Bone marrow (tissue), 2 donors: ENCODE measurements around the gene QARS1.

ENCODE experiments used
- DNase-seq, 2 donors: peaks; one replicate each; lab custom pipeline; 2025; lab: John Stamatoyannopoulos, UW

QARS1 gene

GRCh38 chr3:49104427-49105291, at the start of gene QARS1:
Gene QARS1, minus strand, starts transcription at chr3:49104757. Its CDS starts 24 bp downstream, at chr3:49104733.
- DNase-seq, result peak; percentile 61 to 85

- no peak for DNase-seq
Measured at GRCh38 chr3:49153349-49153912, 48.9 kb upstream of the QARS1 start.

- DNase-seq, result no peak
Measured at GRCh38 chr3:49151610-49152009, 47.1 kb upstream of the QARS1 start.

GRCh38 chr3:49148159-49148558, 43.6 kb upstream of the QARS1 start:
- no peak for DNase-seq

- no peak for DNase-seq
Measured at GRCh38 chr3:49140080-49140479, 35.5 kb upstream of the QARS1 start.

- no peak for DNase-seq
Measured at GRCh38 chr3:49135499-49135898, 30.9 kb upstream of the QARS1 start.

GRCh38 chr3:49134471-49135265, 30.1 kb upstream of the QARS1 start:
- DNase-seq, result no peak

GRCh38 chr3:49133226-49133951, 28.8 kb upstream of the QARS1 start:
- peak in 1 of 2 donors; percentile 26 for DNase-seq

GRCh38 chr3:49132437-49133225, 28.1 kb upstream of the QARS1 start, which contains the start of gene LAMB2:
Gene LAMB2, minus strand, starts transcription at chr3:49133050. Its CDS starts 183 bp downstream, at chr3:49132867.
- DNase-seq, result peak in 1 of 2 donors; percentile 41

- no peak for DNase-seq
Measured at GRCh38 chr3:49132073-49132436, 27.5 kb upstream of the QARS1 start.

- no peak for DNase-seq
Measured at GRCh38 chr3:49131576-49131975, 27.0 kb upstream of the QARS1 start.

GRCh38 chr3:49131040-49131439, 26.5 kb upstream of the QARS1 start:
- DNase-seq, result no peak

GRCh38 chr3:49124991-49125670, 20.6 kb upstream of the QARS1 start:
- DNase-seq, result no peak

GRCh38 chr3:49124203-49124602, 19.6 kb upstream of the QARS1 start:
- no peak for DNase-seq

- no peak for DNase-seq
Measured at GRCh38 chr3:49123687-49124086, 19.1 kb upstream of the QARS1 start.

- DNase-seq, result no peak
Measured at GRCh38 chr3:49122886-49123545, 18.5 kb upstream of the QARS1 start.

GRCh38 chr3:49122451-49122850, 17.9 kb upstream of the QARS1 start:
- no peak for DNase-seq

- DNase-seq, result no peak
Measured at GRCh38 chr3:49122022-49122421, 17.5 kb upstream of the QARS1 start.

- DNase-seq, result no peak
Measured at GRCh38 chr3:49121132-49121736, 16.7 kb upstream of the QARS1 start.
